ENCODE results near the gene IL17RC.

GRCh38 chr3:9916346-9916733 lies 558 bp upstream of the IL17RC start:
- no peak for TF ChIP-seq CTCF (IDR thresholded peaks at IDR 0.05)
- no peak for TF ChIP-seq POLR2A (IDR thresholded peaks at IDR 0.05)
